Esophagus (tissue), 2 donors: ENCODE measurements around the gene PALLD. TPM values are rescaled to one million over a fixed set of nuclear protein-coding genes. Genes with fewer than 3 reads are reported as not detected.

Experiments used
- H3K27ac ChIP-seq, 2 donors: one replicate each; pipeline ENCODE4 v1.5.1; 2013; ENCODE audit warnings: low read depth in 2 of 2, mild to moderate bottlenecking in 2 of 2, inconsistent platforms in 1 of 2, low read length in 1 of 2, moderate library complexity in 1 of 2
- H3K27me3 ChIP-seq, 2 donors: one replicate each; pipeline ENCODE4 v1.6.1; 2013; ENCODE audit warnings: low read length in 2 of 2, control low read depth in 1 of 2, mild to moderate bottlenecking in 1 of 2; ENCODE audit not compliant: insufficient read depth in 2 of 2, control insufficient read depth in 1 of 2
- H3K36me3 ChIP-seq, 2 donors: one replicate each; pipeline ENCODE4 v1.6.1; 2013; ENCODE audit warnings: low read length in 1 of 2; ENCODE audit not compliant: control insufficient read depth in 2 of 2, insufficient read depth in 2 of 2
- H3K4me1 ChIP-seq, 2 donors: one replicate each; pipeline ENCODE4 v1.6.1; 2013; ENCODE audit warnings: low read length in 1 of 2; ENCODE audit not compliant: control insufficient read depth in 2 of 2, insufficient read depth in 2 of 2
- H3K4me3 ChIP-seq, 2 donors: one replicate each; pipeline ENCODE4 v1.5.1; 2013; ENCODE audit warnings: low read length in 2 of 2, mild to moderate bottlenecking in 2 of 2, low read depth in 1 of 2, moderate library complexity in 1 of 2
- H3K9me3 ChIP-seq, 2 donors: one replicate each; pipeline ENCODE4 v1.6.1; 2013; ENCODE audit warnings: mild to moderate bottlenecking in 2 of 2, low read depth in 1 of 2, low read length in 1 of 2, moderate library complexity in 1 of 2; ENCODE audit not compliant: control insufficient read depth in 2 of 2, insufficient read depth in 1 of 2
- WGBS, 2 donors: extraction: QIAGEN DNeasy Blood & Tissue Kit; methylation state at CpG; one replicate each; pipeline ENCODE4 v1.1.7; 2013; 5-methylcytosine and 5-hydroxymethylcytosine counted together
- polyA plus RNA-seq, 2 donors: library from polyadenylated mRNA; stranded (reverse); fragments of 200-250 nt; gene quantifications; one replicate each; pipeline ENCODE4 v1.2.3, GENCODE V29; 2013
- donor health status: healthy with polysubstance abuse.
- donor health status: Bipolar disorder and iron deficiency.

PALLD gene
- polyA plus RNA-seq, 2 donors, result 34.7 to 101 TPM

GRCh38 chr4:168594121-168594520, 97.3 kb downstream of the PALLD start:
- Histone ChIP-seq H3K4me3 (no peak overlapping the region), H3K9me3 (no peaks in the 10 kb centered on the region), H3K27me3 (no peaks in the 10 kb centered on the region), H3K4me1 (no peaks in the 10 kb centered on the region), H3K36me3 (no peaks in the 10 kb centered on the region), H3K27ac (no peak overlapping the region)
- 82 to 90% methylated on average over 5 of the region's 5 CpGs for WGBS, 2 donors

DNA sequence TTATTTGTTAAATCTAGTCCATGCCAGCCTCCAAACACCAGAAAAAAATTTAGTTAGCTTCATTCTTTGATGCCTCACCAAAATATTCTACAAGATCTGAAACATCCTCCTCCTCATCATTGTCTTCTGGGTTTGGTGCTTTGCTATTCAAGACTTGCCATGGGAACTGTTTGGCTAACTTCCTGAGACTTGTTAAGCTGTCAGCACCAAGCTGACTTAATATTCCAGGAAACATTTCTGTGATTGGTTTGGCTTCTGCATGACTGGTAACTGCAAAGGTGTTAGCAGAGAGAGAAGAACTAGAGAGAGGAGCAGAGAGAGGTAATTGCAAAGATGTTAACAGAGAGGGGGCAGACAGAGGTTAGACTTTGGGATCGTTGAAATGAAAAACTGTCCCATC, 101.3 kb downstream of the PALLD start:
- Histone ChIP-seq H3K9me3 (no peaks in the 10 kb centered on the region), H3K36me3 (no peaks in the 10 kb centered on the region), H3K27ac (no peak overlapping the region), H3K4me1 (no peaks in the 10 kb centered on the region), H3K27me3 (no peaks in the 10 kb centered on the region), H3K4me3 (no peak overlapping the region)
- 36 to 53% methylated on average over 1 of the region's 1 CpG for WGBS, 2 donors

- Histone ChIP-seq H3K27ac (no peak overlapping the region), H3K36me3 (no peaks in the 10 kb centered on the region), H3K9me3 (no peaks in the 10 kb centered on the region), H3K27me3 (no peaks in the 10 kb centered on the region), H3K4me1 (peaks cover 0 to 2% of the 10 kb centered on the region in 2 donors), H3K4me3 (no peak overlapping the region)
- WGBS, 2 donors, result 58 to 62% methylated on average over 5 of the region's 5 CpGs
These were observed 104.1 kb downstream of the PALLD start for GRCh38 chr4:168600796-168601583.

DNA sequence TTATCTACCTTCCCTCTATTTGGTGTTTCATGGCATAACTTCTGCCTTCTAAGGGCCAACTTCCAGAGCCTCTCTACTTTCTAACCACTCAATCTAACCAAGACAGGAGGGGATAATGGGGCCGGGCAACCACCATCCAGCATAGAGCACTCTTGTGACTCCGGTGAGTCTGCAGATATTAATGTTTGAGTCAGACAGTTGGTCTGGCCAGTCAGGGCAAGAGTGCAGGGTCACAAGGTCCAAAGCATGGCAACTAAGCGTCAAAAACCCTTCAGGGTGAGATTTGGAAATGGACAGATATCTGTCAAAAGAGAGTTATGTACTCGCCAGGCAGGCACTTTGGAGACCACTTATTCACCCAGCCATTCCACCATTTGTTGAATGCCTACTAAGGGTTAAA, 105.0 kb downstream of the PALLD start:
- H3K36me3 ChIP-seq, result no peaks in the 10 kb centered on the region
- no peaks in the 10 kb centered on the region for H3K27me3 ChIP-seq
- WGBS, 2 donors, result 83 to 88% methylated on average over 4 of the region's 4 CpGs
- no peak overlapping the region for H3K27ac ChIP-seq
- no peak overlapping the region for H3K4me3 ChIP-seq
- peaks cover 0 to 2% of the 10 kb centered on the region in 2 donors for H3K4me1 ChIP-seq
- no peaks in the 10 kb centered on the region for H3K9me3 ChIP-seq

- Histone ChIP-seq H3K4me3 (no peak overlapping the region), H3K36me3 (no peaks in the 10 kb centered on the region), H3K9me3 (no peaks in the 10 kb centered on the region), H3K27me3 (no peaks in the 10 kb centered on the region), H3K4me1 (peaks cover 0 to 2% of the 10 kb centered on the region in 2 donors), H3K27ac (no peak overlapping the region)
- 36 to 49% methylated on average over 7 of the region's 7 CpGs for WGBS, 2 donors
These were observed 107.9 kb downstream of the PALLD start for GRCh38 chr4:168604496-168605373.

DNA sequence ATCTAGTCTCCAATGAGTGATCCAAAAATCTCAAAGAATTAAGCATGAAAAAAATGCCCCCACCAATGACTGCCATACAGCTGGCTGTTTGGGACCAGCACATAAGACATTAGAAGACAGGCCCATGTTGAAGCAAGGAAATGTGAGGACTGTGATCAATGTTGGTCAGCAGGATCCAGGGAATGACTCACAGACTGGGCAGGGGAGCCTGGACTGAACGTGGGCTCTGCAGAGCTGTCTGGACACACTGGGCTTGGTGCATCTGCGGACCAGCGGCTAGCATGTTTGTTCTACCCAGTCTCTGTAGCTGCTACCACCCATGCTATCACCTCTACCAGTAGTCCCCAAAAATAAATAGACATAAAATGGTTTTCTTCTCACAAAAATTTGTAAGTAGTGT, 108.6 kb downstream of the PALLD start:
- no peaks in the 10 kb centered on the region for H3K36me3 ChIP-seq
- no peaks in the 10 kb centered on the region for H3K27me3 ChIP-seq
- 70 to 73% methylated on average over 3 of the region's 3 CpGs for WGBS, 2 donors
- peaks cover 0 to 2% of the 10 kb centered on the region in 2 donors for H3K4me1 ChIP-seq
- H3K27ac ChIP-seq, result no peak overlapping the region
- H3K9me3 ChIP-seq, result no peaks in the 10 kb centered on the region
- no peak overlapping the region for H3K4me3 ChIP-seq

GRCh38 chr4:168607215-168607614, 110.4 kb downstream of the PALLD start:
- Histone ChIP-seq H3K4me1 (peaks cover 0 to 2% of the 10 kb centered on the region in 2 donors), H3K4me3 (no peak overlapping the region), H3K27me3 (no peaks in the 10 kb centered on the region), H3K36me3 (no peaks in the 10 kb centered on the region), H3K9me3 (no peaks in the 10 kb centered on the region), H3K27ac (no peak overlapping the region)
- WGBS, 2 donors, result 75 to 78% methylated on average over 5 of the region's 5 CpGs

DNA sequence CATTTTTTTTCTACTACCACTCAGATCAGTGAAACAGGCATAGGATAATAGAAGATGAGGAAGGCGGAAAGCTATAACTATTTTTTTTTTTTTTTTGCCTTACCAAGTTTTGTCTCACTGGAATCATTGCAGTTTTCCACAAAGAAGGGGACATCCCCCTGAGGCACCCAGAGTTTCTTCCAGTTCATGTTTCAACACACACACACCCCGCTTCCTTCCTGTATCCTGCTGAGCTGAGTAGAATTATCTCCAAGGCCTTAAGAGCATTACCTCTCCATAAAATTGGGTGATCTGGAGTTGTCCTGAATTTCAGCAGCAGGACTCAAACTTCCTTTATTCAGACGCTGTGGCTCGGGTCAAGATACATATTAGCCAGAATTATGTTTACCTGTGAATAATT, 111.9 kb downstream of the PALLD start:
- peaks cover 0 to 2% of the 10 kb centered on the region in 2 donors for H3K4me1 ChIP-seq
- H3K27me3 ChIP-seq, result no peaks in the 10 kb centered on the region
- H3K27ac ChIP-seq, result no peak overlapping the region
- no peaks in the 10 kb centered on the region for H3K9me3 ChIP-seq
- no peaks in the 10 kb centered on the region for H3K36me3 ChIP-seq
- no peak overlapping the region for H3K4me3 ChIP-seq
- 79 to 85% methylated on average over 4 of the region's 4 CpGs for WGBS, 2 donors

GRCh38 chr4:168609369-168609768, 112.5 kb downstream of the PALLD start:
- Histone ChIP-seq H3K27ac (no peak overlapping the region), H3K4me3 (no peak overlapping the region), H3K36me3 (no peaks in the 10 kb centered on the region), H3K27me3 (no peaks in the 10 kb centered on the region), H3K9me3 (no peaks in the 10 kb centered on the region), H3K4me1 (peaks cover 0 to 2% of the 10 kb centered on the region in 2 donors)
- 91 to 96% methylated on average over 4 of the region's 4 CpGs for WGBS, 2 donors
